Smooth muscle cell of the brain vasculature (primary cell): Measurements from ENCODE around the gene CROCC2.

Source experiments
- DNase-seq: peaks from one replicate; pipeline ENCODE4 v3.0.0-alpha.2; 2012; ENCODE audit warnings: low read depth, low spot score

CROCC2 gene

DNA sequence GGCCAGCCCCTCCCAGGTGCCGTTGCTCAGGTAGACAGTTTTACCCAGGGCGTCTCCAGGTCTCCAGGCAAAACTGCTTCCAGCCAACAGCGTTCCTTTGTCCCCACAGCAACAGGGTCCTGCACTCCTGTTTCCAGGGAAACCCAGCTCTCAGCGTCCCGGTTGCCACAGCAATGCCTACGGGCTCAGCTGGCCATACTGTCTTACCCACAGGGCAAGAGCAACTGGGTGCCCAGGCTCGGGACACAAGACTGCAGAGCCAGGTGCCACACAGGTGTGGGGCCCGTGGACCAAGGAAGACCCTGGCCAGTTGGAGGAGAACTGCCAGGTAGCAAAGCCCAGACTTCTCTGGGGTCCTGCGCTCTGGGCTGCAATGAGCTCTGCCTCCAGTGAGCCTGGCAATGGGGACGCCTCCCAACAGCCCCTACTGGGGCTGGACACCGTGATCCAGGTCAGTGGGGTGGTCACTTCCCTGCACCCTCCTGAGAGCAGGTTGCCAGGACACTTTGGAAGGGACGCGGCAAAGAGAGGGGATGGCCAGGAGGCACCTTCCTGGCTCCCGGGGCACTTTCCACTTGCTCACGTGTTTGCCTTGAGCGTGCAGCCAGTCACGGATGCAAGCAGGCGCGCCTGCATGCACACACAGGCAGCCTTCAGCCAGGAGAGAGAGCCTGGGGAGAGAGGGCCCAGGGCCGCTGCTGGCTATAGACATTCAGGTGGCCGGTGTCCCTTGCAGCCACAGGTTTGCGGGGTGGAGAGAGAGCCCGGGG lies at the start of gene CROCC2:
CROCC2 (plus strand) TSS at position 196 of the 770 bp plus-strand sequence; CDS start at position 374, 178 bp downstream.
- no peak for DNase-seq

DNA sequence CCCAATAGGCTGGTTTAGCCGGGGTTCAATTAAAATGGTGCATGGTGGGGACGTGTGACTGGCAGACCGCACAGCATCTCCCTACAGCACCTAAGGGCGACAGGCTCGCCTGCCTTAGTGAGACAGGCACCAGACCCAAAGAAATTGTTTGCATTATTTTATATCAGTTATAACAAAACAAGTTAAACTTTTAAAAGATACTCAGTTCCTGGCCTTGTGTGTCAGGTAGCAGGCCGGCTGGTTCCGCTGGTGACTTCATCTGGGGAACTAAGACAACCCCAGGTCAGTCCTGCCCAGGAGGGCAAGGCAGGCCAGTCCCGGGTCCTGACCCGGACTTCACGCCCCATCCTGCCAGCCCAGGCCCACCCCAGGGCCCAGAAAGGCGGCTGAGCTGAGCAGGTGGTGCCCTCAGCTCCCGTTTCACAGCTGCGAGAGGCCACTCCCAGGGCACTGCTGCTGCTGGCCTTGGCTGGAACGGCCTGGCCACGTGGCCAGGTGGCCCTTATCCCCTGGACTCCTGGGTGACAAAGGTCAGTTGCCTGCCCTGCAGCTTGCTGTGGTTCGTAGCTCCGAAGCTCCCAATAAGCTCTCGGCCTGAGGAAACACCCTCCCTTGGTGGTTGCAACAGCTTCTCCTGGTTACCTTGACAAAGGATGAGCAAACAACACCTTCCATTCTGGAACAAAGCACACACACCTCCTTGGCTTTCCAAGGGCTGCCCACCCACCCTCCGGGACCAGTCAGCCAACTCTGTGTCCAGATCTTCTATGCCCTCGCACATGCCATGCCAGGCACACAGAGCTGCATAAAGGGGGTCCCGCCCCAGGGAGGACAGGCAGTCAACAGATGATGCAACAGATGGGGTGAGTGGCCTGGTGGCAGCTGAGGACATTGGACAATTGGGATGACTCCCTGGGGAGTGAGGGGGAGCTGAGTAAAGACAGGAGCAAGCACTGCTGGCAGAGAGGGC lies 48.8 kb upstream of the CROCC2 start:
- DNase-seq = no peak

DNA sequence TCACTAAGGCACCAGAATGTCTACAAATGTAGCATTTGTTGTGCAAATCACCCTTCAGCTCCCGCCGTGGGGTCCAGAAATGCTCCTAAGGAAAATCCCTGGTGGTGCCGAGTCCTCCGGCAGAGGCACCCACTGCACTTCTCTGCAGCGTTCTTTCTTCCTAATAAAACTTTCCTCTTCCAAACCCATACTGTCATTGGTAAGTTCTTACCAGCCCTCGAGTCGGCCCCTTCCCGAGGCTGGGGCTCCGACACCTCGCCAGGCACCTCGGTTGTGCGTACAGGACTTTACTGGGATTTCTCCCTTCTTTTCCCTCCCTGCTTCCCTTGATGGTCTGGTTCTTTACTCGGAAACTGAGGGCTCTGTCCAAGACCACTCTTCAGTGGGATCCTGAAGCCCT lies 47.8 kb upstream of the CROCC2 start:
- DNase-seq = no peak

DNA sequence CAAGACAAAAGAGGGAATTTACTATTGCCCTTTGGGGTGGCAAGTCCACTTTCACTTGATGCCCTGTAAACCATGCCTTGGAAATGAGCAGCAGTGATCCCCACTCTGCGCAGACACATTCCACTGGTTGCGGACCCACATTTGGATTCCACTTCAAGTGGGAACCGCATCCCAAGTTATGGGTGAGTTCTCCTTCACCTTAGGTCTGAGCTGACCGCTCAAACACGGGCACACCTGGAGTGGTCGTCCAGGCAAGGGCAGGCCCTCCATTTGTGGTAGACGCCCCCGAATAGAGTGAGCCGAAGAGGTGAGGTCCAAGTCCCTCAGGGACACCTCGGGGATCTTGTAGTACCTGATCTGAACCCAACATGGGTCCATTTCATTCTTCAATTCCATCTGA lies 47.3 kb upstream of the CROCC2 start:
- no peak for DNase-seq

DNA sequence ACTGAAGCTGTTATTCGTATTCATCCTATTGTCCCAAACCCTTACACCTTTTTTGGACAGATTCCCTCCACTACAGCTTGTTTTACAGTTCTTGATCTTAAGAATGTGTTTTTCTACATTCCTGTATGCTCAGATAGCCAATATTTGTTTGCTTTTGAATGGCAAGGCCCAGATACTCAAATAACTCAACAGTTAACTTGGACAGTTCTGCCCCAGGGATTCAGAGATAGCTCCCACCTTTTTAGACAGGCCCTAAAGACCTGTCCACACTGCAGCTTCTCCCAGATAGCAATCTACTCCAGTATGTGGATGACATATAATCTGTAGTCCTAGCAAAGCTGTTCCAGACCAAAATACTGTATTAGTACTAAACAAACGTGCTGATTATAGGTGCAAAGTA lies 44.6 kb upstream of the CROCC2 start:
- DNase-seq = no peak

DNA sequence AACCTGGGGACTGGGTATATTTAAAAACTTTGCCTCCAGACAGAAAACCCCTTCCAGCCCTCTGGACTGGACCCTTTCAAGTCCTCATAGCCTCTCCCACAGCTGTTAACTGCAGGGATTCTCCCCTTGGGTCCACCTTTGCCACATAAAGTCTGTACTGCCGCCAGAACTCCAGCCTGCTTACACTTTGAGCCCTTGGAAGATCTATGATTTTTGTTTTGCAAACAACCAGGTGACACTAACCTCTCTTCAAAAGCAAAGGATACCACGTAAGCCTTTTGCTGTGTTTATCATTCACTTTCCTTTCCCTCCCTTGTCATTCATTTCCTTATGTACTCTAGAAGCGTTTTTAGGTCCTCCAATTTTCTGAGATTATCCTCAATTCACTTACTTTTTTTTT lies 41.7 kb upstream of the CROCC2 start:
- DNase-seq = no peak

DNA sequence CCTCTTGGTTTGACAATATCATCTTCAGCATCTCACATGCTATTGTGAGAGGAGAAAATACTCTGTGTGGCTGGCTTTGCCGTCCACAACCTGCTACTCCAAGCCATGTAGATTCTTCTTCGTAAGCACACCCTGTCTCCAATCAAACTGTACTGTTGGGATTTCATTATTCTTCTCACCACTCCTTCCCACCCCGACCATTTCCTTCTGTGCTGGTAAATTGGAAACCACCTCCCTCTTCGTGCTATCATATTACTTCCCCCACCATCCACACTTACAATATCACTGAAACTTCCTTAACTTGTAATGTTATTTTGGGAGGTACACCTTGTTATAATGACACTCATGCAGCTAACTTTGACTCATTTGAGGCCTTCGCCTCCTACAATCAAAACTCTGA lies 40.7 kb upstream of the CROCC2 start:
- DNase-seq = no peak

DNA sequence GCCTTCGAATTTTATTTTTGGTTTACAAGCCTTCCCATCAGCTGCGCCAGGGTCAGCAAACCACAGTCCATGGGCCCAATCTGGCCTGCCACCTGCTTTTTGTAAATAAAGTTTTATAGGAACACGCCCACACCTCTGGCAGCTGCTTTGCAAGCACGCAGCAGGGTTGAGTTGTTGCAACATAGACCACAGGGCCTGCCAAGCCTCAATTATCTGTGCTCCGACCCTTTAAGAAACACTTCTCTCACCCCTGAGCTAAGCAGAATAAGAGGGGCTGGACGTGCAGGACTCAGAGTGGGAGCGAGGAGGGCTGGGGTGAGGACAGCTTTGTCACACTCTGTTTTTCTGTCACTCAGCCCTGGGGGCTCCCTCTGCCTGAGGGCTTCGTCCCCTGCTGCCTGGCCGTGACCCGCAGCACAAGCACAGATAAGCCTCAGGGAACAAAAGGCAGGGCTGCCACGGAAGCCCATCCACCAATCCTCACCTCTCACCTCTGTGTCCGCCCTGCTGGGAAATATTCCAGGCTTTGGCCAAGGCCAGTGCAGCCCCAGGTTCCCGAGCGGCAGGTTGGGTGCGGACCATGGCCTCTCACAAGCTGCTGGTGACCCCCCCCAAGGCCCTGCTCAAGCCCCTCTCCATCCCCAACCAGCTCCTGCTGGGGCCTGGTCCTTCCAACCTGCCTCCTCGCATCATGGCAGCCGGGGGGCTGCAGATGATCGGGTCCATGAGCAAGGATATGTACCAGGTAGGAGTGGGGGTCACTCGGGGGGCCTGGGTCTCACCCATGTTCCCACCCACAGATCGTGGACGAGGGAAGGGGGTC lies 37.6 kb upstream of the CROCC2 start, which contains the start of gene AGXT:
AGXT (plus strand) TSS at position 539 of the 823 bp plus-strand sequence; CDS start at position 581, 42 bp downstream.
- no peak for DNase-seq

DNA sequence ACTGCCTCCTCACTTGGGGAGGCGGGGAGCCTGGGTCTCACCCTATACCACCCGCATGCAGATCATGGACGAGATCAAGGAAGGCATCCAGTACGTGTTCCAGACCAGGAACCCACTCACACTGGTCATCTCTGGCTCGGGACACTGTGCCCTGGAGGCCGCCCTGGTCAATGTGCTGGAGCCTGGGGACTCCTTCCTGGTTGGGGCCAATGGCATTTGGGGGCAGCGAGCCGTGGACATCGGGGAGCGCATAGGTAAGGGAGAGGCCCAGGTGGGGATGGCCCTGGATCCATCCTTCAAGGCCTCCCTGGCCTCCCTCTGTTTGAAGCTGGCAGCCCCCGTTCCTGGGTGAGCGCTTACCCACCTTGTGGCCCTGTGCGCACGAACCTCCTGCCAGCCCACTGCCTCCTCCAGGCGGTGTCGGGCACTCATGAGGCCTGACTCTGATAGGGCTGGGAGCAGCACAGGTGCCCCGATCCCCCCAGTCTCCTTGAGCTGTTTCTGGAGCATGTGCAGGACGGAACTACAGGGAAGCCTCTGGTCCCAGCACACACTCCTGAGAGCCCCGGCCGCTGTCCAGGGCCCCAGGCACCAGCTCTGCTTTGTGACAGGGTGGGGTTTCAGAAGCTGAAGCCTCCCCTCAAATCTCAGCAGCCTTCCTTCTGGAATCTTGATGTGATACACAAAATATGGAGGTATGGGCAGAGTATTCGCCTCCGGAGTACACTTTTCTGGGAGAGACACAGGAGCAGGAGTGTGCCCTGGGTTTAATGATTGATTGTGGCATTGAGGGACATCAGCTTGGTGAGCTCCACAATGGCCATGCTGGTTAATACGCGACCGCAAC lies 36.8 kb upstream of the CROCC2 start:
- DNase-seq = no peak

DNA sequence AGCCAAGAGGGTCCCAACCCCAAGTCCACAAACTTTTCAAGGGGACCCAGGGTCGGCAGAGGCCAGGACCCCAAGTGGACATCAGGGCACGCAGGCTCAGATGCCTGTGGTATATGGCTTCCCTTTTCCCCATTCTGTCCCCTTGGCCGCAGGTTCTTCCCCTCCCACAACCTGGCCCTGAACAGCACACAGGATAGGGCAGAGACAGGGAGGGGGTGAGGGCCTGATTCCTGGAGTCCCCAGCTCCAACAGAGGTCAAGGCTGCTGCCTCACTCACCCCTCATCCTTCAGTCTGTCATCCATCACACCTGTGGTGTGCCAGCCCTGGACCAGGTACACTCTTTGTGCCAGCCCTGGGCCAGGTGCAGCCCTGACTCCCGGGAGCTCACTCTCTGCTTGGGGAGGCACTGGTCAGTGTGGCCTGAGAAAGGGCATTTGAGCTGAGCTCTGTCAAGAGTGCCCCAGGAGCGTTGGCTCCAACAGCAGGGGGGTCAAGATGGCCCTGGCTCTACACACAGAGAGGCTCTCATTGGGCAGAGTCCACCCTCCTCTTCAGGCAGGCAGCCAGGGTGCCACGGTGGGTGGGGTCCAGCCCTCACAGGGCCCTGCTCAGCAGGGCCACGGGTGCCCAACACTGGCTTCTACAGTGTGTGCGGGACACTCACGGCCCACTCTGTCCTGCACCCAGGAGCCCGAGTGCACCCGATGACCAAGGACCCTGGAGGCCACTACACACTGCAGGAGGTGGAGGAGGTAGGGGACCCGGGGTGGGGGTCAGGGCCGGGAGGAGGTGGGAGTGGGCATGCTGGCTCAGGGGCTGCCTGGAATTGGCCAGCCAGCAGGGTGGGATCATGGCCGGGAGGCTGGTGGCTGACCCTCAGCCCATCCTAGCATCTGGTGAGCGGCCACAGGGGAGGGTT lies 35.9 kb upstream of the CROCC2 start:
- DNase-seq = no peak

DNA sequence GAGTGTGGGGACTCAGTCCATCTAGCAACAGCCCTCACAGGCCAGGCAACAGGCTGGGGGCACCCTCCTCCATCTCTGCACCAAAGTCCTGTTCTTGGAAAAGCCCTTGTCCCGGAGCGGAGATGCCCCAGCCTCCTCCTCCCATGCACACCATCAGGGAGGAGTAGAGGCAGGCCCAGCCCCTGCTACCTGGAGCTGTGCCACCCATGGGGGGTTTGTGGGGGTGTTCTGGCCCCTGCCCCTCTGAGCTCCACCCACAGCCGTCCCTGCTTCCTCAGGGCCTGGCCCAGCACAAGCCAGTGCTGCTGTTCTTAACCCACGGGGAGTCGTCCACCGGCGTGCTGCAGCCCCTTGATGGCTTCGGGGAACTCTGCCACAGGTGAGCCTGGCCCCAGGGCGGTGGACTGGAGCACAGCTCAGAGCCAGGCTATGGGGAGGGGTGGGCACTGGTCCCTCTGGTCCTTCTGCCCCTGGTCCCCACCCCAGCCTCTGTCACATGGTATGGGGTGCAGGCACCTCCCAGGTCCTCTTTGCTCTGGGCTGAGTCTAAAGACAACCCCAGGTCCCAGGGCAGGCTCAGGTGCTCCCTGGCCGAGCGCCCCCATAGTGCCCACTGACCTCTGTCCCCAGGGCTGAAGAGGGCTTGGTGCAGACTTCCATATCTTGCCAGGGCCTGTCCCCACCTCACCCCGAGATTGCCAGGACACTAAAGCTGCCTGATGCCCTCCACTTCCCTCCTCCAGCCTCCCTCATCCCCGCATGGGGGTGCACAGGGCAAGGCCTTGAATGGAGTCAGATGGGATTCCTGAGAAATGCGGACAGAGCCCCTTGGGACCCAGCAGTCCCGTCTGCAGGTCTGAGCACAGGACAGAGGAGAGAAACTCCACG lies 34.8 kb upstream of the CROCC2 start:
- DNase-seq = no peak

DNA sequence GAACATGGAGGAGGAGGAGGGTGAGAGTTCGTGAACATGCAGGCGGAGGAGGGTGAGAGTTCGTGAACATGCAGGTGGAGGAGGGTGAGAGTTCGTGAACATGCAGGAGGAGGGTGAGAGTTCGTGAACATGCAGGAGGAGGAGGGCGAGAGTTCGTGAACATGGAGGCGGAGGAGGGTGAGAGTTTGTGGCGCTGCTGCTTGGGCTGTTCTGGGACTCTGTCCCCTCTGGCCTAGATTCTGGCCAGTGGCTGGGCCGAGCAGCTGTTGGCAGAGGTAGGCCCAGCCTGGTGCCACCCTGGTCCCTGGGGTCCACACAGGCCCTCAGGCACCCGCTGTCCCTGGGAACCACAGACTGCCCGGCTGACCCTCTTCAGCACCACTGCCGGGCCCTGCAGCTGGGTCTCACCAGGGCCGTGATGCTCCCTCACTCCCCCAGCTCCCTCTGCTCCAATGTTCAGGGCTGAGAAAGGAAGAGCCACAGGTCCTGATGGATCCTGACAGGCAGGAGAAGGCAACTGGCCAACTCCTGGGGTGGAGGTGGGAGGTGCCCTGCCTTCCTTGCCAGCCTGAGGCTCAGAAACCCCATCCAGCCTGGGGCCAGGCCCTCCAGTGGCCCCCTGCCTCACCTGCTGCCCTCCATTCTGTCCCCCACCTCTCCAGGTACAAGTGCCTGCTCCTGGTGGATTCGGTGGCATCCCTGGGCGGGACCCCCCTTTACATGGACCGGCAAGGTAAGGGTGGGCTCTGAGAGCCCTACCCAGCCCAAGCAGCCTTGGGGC lies 33.6 kb upstream of the CROCC2 start:
- DNase-seq = no peak

DNA sequence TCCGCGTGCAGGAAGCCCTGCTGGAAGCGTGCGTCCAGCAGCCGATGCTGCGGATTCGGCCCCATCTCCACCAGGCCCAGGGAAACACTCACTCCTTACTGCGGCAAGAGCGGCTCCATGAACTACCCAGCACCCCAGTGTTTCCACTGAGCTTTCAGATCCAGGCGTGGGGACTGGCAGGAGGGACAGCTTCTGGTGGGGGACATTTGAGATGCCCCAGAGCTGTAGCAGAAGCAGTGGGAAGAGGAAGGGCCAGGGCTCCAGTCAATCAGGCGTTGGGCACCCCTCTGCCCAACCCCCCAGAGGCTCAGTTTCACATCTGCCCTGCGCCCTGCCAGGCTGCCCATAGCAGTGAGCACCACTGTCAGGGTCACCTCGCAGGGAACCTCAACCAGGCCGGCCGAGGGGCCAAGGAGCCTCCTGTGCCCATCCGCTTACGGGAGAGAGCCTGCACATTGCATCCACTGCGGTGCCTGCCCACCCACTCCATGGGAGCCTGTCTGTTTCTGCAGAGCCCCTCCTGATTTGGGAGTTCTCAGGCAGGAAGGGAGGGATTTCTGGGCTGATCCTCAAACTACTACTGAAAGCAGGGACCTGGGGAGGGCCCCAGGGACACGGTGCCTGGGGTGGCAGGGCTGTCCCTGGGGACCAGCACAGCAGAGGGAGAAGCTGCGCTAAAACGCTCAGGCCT lies 32.9 kb upstream of the CROCC2 start:
- DNase-seq = no peak

DNA sequence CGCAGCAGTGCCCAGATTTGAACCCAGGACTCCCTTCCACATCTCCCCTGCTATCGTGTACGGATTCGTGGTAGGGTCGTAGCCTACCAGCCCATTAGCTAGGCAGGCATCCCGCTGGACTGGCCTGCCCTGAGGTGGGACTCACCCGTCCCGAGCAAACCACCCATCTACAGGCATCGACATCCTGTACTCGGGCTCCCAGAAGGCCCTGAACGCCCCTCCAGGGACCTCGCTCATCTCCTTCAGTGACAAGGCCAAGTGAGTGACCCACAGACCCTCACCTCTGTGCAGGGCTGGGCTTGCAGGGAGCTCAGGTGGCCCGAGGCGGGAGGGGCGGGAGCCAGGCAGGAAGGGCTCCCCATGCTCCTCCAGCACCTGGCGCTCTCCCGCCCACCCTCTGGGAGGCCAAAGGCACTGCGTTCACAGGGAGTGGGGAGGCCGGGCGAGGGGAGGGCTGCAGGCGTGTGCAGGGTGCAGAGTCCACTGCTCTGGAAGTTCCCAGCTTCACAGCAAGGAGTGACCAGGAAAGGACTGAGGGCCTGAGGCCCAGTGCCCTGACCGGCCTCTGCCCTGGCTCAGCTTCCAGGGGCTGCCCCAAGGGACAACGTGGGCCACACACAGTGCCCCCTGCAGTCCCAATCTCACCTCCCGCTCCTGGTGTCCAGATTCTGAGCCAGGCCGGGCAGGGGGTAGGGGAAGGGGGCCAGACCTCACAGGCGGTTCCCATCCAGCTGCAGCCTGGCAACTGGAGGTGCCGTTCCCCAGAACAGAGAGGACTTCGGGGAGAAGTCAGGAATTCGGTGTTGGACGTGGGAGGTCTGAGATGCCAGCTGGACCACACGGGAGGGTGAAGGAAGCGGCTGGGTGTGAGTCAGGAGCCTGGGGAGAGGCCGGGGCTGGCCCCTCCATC lies 32.1 kb upstream of the CROCC2 start:
- no peak for DNase-seq

DNA sequence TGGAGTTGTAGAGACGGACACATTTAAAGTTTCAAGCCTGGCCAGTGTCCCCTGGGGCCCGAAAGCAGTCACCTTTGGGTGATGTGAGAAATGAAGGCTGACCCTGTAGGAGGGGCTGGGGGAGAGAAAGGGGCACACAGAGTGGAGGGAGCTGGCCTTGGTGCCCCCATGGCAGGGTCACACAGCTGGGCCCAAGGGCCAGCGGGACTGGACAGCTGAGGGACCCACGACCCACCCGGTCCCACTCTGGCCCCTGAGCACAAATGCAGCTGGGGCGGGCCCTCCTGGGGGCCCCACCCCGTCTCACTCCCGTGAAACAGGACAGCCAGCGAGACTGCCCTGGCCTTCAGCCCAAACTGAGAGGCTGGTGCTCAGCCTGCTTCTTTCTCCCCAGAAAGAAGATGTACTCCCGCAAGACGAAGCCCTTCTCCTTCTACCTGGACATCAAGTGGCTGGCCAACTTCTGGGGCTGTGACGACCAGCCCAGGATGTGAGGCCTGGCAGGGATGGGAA lies 31.4 kb upstream of the CROCC2 start:
- no peak for DNase-seq
